ENCODE results near the gene HOXD8. TPM values are rescaled to one million over a fixed set of nuclear protein-coding genes. Genes with fewer than 3 reads are reported as not detected.

Gene HOXD8
- polyA plus RNA-seq, 1 of the 3 experiments (the other 2 are of a cell fraction): 6.4 TPM

DNA sequence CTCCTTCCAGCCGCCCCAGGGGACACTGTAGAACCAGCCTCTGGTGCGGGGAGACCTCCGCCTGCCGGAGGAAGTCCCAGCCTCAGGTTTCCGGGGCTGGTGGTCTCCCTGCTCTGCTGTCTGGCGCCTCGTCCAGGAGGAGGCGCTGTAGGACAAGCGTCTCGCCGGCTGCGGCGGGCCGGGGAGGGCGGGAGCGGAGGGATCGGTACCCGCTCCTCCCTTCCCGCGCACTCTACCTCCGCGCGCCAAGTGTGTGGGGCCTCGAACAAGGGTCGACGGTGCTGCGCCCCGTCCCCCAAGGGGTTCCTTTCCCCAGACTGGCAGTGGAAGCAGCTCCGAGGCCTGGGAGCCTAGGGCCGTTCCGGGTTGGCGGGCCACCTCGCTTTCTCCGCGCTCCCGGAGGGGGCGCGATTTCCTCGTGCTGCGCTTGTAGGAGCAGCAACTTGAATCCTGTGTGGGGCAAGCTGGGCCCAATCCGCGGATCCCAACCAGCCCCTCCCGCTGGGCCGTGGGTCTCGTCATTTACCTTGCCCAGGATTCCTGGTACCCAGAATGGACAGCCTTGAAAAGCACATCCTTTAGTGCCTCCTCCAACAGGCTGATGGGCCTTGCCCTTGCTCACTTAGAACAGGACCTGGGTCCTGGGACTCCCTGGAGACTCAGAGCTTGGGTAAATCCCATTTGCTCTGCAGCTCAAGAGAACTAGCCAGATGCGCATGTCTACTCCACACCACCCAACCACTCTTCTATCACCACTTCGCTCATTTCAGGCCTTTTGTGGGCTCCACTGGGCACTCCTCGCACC, 11.2 kb downstream of the HOXD8 start:
- H3K27me3 ChIP-seq (ENCODE audit: insufficient read depth): no peaks in the 10 kb centered on the region
- peak; percentile 96 for DNase-seq

DNA sequence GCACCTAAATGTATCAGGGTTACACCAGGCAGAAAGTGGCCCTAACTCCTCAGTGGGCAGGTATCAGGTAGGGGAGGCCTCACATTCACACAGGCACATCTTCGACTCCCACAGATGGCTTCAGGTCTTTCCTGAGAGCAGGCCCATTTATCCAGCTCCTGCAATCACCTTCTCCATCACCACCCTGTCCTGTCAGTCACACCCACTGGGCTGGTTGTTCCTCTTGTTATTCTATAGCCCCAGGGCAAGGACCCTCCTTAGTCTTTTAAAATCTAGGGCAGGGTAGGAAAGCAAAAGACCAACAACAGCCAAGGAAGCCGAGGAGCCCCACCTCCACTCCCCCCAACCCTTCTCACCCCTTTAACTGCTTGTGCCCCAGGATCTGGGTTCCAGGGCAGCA, 12.8 kb downstream of the HOXD8 start:
- CTCF ChIA-PET: interaction anchor here (0.9 to 26.1 kb wide), 4 partner anchors 18 to 501 kb away, joined by 3 to 1047 read pairs (median 146); partner anchors contain the start of gene HOXD9
- no peak for TF ChIP-seq GATA2 (CRISPR knock-in tag; IDR thresholded peaks at IDR 0.05)
- no peak for TF ChIP-seq EZH2phosphoT487 (IDR thresholded peaks at IDR 0.05; ENCODE audit: borderline replicate concordance, low read depth)
- TF ChIP-seq FOXJ3 (CRISPR knock-in tag; IDR thresholded peaks at IDR 0.05): no peak
- TF ChIP-seq FOXM1 (IDR thresholded peaks at IDR 0.05; ENCODE audit: low read depth): no peak
- TF ChIP-seq, protein P1, sequence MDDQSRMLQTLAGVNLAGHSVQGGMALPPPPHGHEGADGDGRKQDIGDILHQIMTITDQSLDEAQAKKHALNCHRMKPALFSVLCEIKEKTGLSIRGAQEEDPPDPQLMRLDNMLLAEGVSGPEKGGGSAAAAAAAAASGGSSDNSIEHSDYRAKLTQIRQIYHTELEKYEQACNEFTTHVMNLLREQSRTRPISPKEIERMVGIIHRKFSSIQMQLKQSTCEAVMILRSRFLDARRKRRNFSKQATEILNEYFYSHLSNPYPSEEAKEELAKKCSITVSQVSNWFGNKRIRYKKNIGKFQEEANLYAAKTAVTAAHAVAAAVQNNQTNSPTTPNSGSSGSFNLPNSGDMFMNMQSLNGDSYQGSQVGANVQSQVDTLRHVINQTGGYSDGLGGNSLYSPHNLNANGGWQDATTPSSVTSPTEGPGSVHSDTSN (IDR thresholded peaks at IDR 0.05): no peak
- TF ChIP-seq, protein P2, sequence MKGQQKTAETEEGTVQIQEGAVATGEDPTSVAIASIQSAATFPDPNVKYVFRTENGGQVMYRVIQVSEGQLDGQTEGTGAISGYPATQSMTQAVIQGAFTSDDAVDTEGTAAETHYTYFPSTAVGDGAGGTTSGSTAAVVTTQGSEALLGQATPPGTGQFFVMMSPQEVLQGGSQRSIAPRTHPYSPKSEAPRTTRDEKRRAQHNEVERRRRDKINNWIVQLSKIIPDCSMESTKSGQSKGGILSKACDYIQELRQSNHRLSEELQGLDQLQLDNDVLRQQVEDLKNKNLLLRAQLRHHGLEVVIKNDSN (IDR thresholded peaks at IDR 0.05; ENCODE audit: borderline replicate concordance, low read depth): no peak
- TF ChIP-seq CHD2 (IDR thresholded peaks at IDR 0.05; ENCODE audit: low read length, partially characterized antibody): no peak

More for the DNA sequence above, 11.2 kb downstream of the HOXD8 start:
- H3K4me2 ChIP-seq: peak overlapping the region; percentile 96
- 17% methylated on average over 16 of the region's 48 CpGs for WGBS (ENCODE audit: low lambda C conversion rate)
- no peaks in the 10 kb centered on the region for H4K20me1 ChIP-seq (ENCODE audit: insufficient read depth)
- peak overlapping the region; percentile 58 to 63 for H3K27ac ChIP-seq (ENCODE audit: low read depth in 2 of 2, low read length in 1 of 2)
- peak overlapping the region; percentile 89 for H2AFZ ChIP-seq (ENCODE audit: low read depth)
- TF ChIP-seq ELF1 (IDR thresholded peaks at IDR 0.05) (peak; percentile 46; the same call in 1 of the 2 replicates), SMC3 (IDR thresholded peaks at IDR 0.05; ENCODE audit: low read depth, low read length) (peak; percentile 82), FOXJ3 (CRISPR knock-in tag; IDR thresholded peaks at IDR 0.05) (no peak), CHD2 (IDR thresholded peaks at IDR 0.05; ENCODE audit: low read length, partially characterized antibody) (peak; percentile 59), RAD21 (IDR thresholded peaks at IDR 0.05; ENCODE audit: low read length) (peak; percentile 80), FOXM1 (IDR thresholded peaks at IDR 0.05; ENCODE audit: low read depth) (no peak; the same call in 1 of the 2 replicates), GABPA (IDR thresholded peaks at IDR 0.05; ENCODE audit: low read depth) (peak; percentile 66), YY1 (IDR thresholded peaks at IDR 0.05; ENCODE audit: low read depth) (0 out of 2 replicates have a peak, but pooled peaks have one; percentile 43), CTCF (IDR thresholded peaks at IDR 0.05) (peak; percentile 87), RXRA (IDR thresholded peaks at IDR 0.05; ENCODE audit: borderline replicate concordance, low read depth) (no peak), GATA2 (CRISPR knock-in tag; IDR thresholded peaks at IDR 0.05) (no peak), NRF1 (IDR thresholded peaks at IDR 0.05; ENCODE audit: low read depth, low read length) (0 out of 2 replicates have a peak, but pooled peaks have one; percentile 4)
- TF ChIP-seq, protein P3, sequence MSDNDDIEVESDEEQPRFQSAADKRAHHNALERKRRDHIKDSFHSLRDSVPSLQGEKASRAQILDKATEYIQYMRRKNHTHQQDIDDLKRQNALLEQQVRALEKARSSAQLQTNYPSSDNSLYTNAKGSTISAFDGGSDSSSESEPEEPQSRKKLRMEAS (IDR thresholded peaks at IDR 0.05; ENCODE audit: low read depth): peak; percentile 55; the same call in 1 of the 2 replicates
- H3K4me3 ChIP-seq (ENCODE audit: low read depth in 2 of 2, low read length in 1 of 2): peak overlapping the region; percentile 61 to 79
- no peaks in the 10 kb centered on the region for H3K36me3 ChIP-seq (replicated peaks in 1 of 2; ENCODE audit: control insufficient read depth in 1 of 2, insufficient read depth in 2 of 2, low read length in 1 of 2)
- H3K79me2 ChIP-seq (ENCODE audit: insufficient read depth): peaks cover 49% of the 10 kb centered on the region
- no peaks in the 10 kb centered on the region for H3K9me2 ChIP-seq
- peak overlapping the region; percentile 60; the same call in 1 of the 2 replicates for H3K9ac ChIP-seq
- H3K9me3 ChIP-seq: no peaks in the 10 kb centered on the region
- H3K4me1 ChIP-seq (ENCODE audit: control insufficient read depth in 1 of 2, insufficient read depth in 2 of 2, low read depth in 1 of 2, low read length in 1 of 2): peaks cover 5 to 27% of the 10 kb centered on the region in 2 experiments; a peak in 2 of 4 replicates
- H3F3A ChIP-seq (replicated peaks; ENCODE audit: insufficient read depth): peaks cover 17% of the 10 kb centered on the region
- ChIA-PET POLR2A (interaction anchor here (0.6 to 3.0 kb wide), 8 partner anchors 9 to 503 kb away, joined by 3 to 21 read pairs (median 4); partner anchors contain the start of gene MTX2), CTCF (interaction anchor here (0.6 to 26.1 kb wide), 64 partner anchors 9 to 1024 kb away, joined by 3 to 1047 read pairs (median 4); partner anchors contain the start of genes HOXD3, HOXD4 and HOXD9)

More for the DNA sequence above, 12.8 kb downstream of the HOXD8 start:
- no peaks in the 10 kb centered on the region for H4K20me1 ChIP-seq (ENCODE audit: insufficient read depth)
- no peak overlapping the region for H3K4me3 ChIP-seq (ENCODE audit: low read depth in 2 of 2, low read length in 1 of 2)
- no peak overlapping the region for H3K27ac ChIP-seq (ENCODE audit: low read depth in 2 of 2, low read length in 1 of 2)
- peaks cover 42% of the 10 kb centered on the region for H3K79me2 ChIP-seq (ENCODE audit: insufficient read depth)
- no peak overlapping the region for H3K4me2 ChIP-seq
- POLR2A ChIA-PET: no interaction called here
- no peak overlapping the region for H2AFZ ChIP-seq (ENCODE audit: low read depth)
- H3K9ac ChIP-seq: no peak overlapping the region
- H3F3A ChIP-seq (replicated peaks; ENCODE audit: insufficient read depth): peaks cover 9% of the 10 kb centered on the region
- DNase-seq: no peak
- H3K9me3 ChIP-seq: no peaks in the 10 kb centered on the region
- H3K36me3 ChIP-seq (replicated peaks in 1 of 2; ENCODE audit: control insufficient read depth in 1 of 2, insufficient read depth in 2 of 2, low read length in 1 of 2): no peaks in the 10 kb centered on the region
- no peaks in the 10 kb centered on the region for H3K9me2 ChIP-seq
- WGBS (ENCODE audit: low lambda C conversion rate): 92% methylated on average over 2 of the region's 2 CpGs
- H3K4me1 ChIP-seq (ENCODE audit: control insufficient read depth in 1 of 2, insufficient read depth in 2 of 2, low read depth in 1 of 2, low read length in 1 of 2): peaks cover 5 to 25% of the 10 kb centered on the region in 2 experiments; a peak in 2 of 4 replicates
- no peaks in the 10 kb centered on the region for H3K27me3 ChIP-seq (ENCODE audit: insufficient read depth)

All from SK-N-SH (cell line).